ENCODE data around the gene ZNF354B. TPM values are rescaled to one million over a fixed set of nuclear protein-coding genes. Genes with fewer than 3 reads are reported as not detected.
"Not testable (repeated sequence)": the region's sequence is repeated elsewhere in the genome, so short reads cannot be mapped to it uniquely, and the experiment has no call there.

Gene ZNF354B
- total RNA-seq, 4 donors from 2014 or later = 10.5 to 38.0 (median 28.4) TPM

DNA sequence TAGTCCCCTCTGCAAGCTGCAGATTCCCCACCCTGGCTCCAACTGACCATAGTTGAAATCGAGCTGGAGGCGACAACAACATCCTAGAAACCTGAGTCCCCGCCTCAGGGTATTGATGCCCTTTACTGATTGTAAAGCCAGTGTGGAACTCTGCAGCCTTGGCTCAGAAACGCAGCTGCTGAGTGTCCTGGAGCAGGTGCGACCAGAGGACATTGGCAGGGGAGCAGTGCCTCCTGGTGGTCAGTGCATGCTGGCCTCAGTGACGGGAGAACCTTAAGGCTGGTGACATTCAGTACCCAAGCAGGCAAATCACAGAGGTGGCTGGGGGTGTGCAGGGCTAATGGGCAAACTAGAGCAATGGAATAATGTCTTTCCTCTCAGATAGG, 20.4 kb upstream of the ZNF354B start:
- Histone ChIP-seq H3K27me3 (no peaks in the 10 kb centered on the region), H3K9me3 (no peaks in the 10 kb centered on the region), H3K36me3 (no peaks in the 10 kb centered on the region), H3K27ac (no peak overlapping the region), H3K4me1 (no peaks in the 10 kb centered on the region), H3K4me3 (no peak overlapping the region)
- TF ChIP-seq CTCF (IDR thresholded peaks at IDR 0.05) (peak in 5 of 6 experiments; percentile 22 to 58 (median 46)), POLR2A (IDR thresholded peaks at IDR 0.05) (no peak)
- DNase-seq = peak; percentile 28 to 66 (median 63)

GRCh38 chr5:178840399-178840798, 19.4 kb upstream of the ZNF354B start:
- not testable (repeated sequence) for DNase-seq, H3K4me1 ChIP-seq, H3K36me3 ChIP-seq, H3K9me3 ChIP-seq, H3K4me3 ChIP-seq, H3K27ac ChIP-seq, H3K27me3 ChIP-seq

DNA sequence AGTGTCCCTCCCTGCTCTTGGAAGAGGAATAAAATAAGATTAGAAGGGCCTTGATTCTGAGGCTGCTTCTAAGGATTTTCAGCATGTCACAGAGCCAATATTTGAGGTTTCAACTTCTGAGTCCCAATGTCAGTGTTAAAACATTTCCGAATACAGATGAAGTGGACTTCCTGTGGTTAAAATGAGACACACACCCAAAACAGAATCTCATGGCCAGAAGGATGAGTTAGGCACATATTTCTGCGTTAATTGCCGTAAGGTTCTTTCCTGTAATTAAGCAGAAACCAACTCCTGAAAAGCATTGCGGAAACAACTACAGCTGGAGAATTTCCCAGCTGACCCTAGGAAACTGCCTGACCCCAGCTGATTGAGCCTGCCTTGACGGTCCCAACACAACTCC, 10.4 kb upstream of the ZNF354B start:
- no peak overlapping the region for H3K27ac ChIP-seq
- no peaks in the 10 kb centered on the region for H3K27me3 ChIP-seq
- H3K4me1 ChIP-seq = no peaks in the 10 kb centered on the region
- no peak for DNase-seq
- TF ChIP-seq POLR2A (IDR thresholded peaks at IDR 0.05) = no peak
- TF ChIP-seq CTCF (IDR thresholded peaks at IDR 0.05) = no peak
- H3K9me3 ChIP-seq = no peaks in the 10 kb centered on the region
- H3K4me3 ChIP-seq = no peak overlapping the region
- no peaks in the 10 kb centered on the region for H3K36me3 ChIP-seq

DNA sequence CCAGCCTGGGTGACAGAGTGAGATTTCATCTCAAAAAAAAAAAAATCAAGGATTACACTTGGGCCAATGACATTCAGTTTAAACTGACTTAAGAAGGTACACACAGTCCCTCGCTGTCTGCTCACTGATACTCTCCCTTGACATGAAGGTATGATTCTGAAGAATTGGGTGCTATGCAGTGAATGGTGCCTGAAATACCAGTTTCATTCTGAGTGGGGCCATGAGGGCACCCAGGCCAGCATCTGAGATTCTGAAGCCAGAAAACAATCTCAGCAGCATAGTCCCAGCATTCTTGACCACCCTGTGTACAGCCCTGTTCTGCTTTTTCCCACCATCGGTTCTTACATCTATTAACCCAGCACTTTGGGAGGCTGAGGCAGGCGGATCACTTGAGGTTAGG, 7.8 kb upstream of the ZNF354B start:
- Histone ChIP-seq H3K27ac (no peak overlapping the region), H3K36me3 (no peaks in the 10 kb centered on the region), H3K9me3 (no peaks in the 10 kb centered on the region), H3K4me1 (no peaks in the 10 kb centered on the region), H3K27me3 (no peaks in the 10 kb centered on the region), H3K4me3 (no peak overlapping the region)
- no peak for TF ChIP-seq POLR2A (IDR thresholded peaks at IDR 0.05)
- TF ChIP-seq CTCF (IDR thresholded peaks at IDR 0.05) = no peak
- no peak for DNase-seq

DNA sequence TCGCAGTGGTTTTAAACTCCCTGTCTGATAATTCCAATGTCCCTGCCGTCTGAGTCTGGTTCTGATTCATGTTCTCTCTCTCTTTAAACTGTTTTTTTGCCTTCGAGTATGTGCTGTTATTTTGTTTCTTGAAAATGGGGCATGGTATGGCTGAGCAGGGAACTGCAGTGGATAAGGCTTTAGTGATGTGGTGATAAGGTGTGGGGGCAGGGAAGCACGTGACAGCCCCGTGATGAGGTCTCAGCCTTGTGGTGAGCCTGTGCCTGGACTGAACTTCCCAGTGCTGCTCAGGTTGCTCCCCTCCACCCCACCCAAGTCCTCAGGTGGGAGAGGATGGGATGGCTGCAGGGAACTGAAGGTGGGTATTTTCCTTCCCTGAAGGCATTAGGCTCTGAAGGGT, 5.5 kb upstream of the ZNF354B start:
- no peaks in the 10 kb centered on the region for H3K9me3 ChIP-seq
- H3K27ac ChIP-seq = no peak overlapping the region
- TF ChIP-seq POLR2A (IDR thresholded peaks at IDR 0.05) = no peak
- no peak for TF ChIP-seq CTCF (IDR thresholded peaks at IDR 0.05)
- no peak overlapping the region for H3K4me3 ChIP-seq
- DNase-seq = no peak
- no peaks in the 10 kb centered on the region for H3K27me3 ChIP-seq
- no peaks in the 10 kb centered on the region for H3K36me3 ChIP-seq
- H3K4me1 ChIP-seq = no peaks in the 10 kb centered on the region

- Histone ChIP-seq H3K27ac (peak overlapping the region in 2 of 4 donors; percentile 70 to 88), H3K36me3 (peaks cover 0 to 19% (median 0%) of the 10 kb centered on the region in 3 donors), H3K4me3 (peak overlapping the region; percentile 78 to 99 (median 93))
- not testable (repeated sequence) for H3K27me3 ChIP-seq, DNase-seq, H3K4me1 ChIP-seq, H3K9me3 ChIP-seq
Observed at GRCh38 chr5:178860615-178861014, 862 bp downstream of the ZNF354B start.

DNA sequence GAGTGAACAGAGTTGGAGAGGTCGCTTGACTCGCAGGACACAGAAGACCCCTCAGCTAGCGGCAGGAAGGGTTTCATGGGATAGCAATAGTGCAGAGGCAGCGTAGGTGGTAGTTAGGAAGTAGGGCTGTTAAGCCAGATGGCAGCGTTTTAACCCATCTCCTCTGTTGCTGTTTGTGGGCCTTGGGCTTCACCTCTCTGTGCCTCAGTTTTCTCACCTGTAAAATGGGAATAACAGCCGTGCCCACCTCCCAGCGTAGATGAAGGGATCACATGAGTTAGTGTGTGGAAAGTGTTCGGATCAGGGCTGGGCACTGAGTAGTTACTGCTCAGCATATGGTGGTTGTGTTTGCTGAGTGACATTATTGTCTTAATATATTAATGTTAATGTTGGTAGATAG, 1.9 kb downstream of the ZNF354B start:
- Histone ChIP-seq H3K27ac (no peak overlapping the region), H3K27me3 (no peaks in the 10 kb centered on the region), H3K4me1 (no peaks in the 10 kb centered on the region), H3K9me3 (no peaks in the 10 kb centered on the region), H3K4me3 (no peak overlapping the region), H3K36me3 (peaks cover 0 to 29% (median 8%) of the 10 kb centered on the region in 3 donors)
- TF ChIP-seq POLR2A (IDR thresholded peaks at IDR 0.05) (no peak), CTCF (IDR thresholded peaks at IDR 0.05) (no peak)
- no peak for DNase-seq

All from Peyer's patch (tissue), 4 donors.